Stimulated activated CD8-positive, alpha-beta memory T cell treated with anti-CD3 and anti-CD28 coated beads, Interleukin-4, amount 100 ng/mL, for 24 hours (primary cell): ENCODE data around the gene TPK1.

Experiments used
- DNase-seq: peaks from one replicate; pipeline ENCODE4 v3.0.0-alpha.2; 2020; ENCODE audit warnings: low read depth

TPK1 gene

GRCh38 chr7:144528536-144529045 lies 307.3 kb downstream of the TPK1 start:
- DNase-seq = no peak

- DNase-seq = no peak
Observed at GRCh38 chr7:144527051-144527471, 308.8 kb downstream of the TPK1 start.

DNA sequence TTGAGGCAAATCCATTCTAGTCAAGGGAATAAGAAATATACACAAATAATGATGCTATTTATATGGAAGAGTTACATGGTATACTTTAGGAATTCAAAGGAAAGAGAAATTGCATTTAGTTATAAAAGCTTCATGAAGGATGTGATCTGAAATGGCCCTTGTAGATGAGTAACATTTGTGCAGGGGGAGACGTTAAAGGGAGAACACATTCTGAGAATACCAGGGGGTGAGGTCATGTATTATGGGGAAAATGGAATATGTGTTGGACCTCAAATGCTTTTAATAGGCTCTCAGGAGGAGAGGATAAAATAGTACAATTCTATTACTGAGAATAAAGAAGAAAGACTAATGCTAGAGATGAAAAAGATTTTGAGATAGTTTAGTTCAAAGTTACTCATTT lies 309.9 kb downstream of the TPK1 start:
- no peak for DNase-seq

GRCh38 chr7:144524271-144524670 lies 311.6 kb downstream of the TPK1 start:
- no peak for DNase-seq

- no peak for DNase-seq
Observed at GRCh38 chr7:144523621-144524020, 312.2 kb downstream of the TPK1 start.

GRCh38 chr7:144519925-144520324 lies 315.9 kb downstream of the TPK1 start:
- DNase-seq = no peak

DNA sequence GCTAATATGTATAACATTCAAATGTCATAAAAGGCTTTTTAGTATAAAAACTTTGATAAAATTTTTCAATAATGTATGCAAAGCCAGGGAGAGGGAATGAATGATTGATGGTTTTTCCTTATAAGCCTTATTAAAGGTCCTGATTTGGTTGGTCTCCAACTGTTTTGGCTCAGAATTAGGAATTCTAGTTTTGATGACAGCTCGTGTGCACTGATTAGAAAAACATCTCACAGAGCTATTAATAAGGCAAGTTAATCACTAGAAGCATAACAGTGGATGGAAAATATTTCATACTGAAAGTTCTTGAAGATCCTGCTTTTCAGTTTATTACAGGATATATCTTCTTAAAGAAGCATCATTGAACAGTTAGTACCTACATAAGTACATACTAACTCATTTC lies 317.5 kb downstream of the TPK1 start:
- no peak for DNase-seq

GRCh38 chr7:144517749-144518148 lies 318.1 kb downstream of the TPK1 start:
- DNase-seq = no peak

DNA sequence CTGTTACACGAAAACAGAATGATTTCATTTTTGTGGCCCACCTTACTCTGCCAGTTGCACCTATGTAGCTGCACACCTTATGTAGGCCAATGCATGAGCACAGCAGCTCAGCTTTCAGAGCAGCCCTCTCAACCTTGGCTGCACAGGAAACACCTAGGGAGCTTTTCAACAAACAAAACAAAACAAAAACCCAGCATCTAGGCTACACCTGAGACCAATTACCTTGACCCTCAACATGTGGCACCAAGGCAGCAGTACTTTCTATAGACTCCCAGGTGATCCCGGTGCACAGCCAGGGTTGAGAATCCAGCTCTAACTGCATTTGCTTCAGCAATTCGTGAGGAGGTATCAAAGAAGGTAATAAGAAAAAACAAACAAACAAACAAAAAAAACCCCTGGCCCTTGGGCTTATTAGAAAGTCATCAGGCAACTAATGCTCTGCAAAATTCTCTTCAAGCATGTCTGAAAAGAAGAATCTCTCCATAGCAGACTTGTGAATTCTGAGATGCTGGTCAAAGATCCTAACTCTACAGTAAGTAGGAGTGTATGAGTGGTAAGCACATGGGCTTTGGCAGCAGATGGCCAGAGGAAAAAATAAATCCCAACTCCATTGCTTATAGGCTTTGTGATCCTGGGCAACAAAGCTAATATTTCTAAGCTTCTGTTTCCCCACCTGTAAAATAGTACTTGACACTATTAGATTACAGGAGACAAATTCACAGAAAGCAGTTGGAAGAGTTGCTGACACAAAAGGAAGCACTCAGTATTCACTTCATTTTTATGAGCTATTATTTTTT lies 318.9 kb downstream of the TPK1 start:
- no peak for DNase-seq

- no peak for DNase-seq
Observed at GRCh38 chr7:144513334-144513733, 322.5 kb downstream of the TPK1 start.

DNA sequence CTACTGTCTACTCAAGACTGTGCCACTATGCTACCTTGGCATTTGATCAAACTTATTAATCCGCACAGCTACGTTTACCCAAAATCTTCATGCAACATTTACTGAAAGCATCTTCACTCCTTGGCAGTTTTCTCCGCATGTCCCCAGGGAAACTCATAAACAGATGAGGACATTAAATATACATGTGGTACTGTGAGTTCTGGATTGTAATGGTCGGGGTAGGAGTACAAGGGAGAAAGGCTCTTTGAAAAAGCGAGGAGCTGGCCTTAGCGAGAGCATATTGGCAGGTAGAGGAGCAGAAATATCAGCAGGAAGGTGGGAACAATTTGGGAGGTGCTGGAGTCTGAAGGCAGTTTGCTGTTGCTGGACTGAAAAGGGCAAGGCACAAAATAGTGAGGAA lies 325.2 kb downstream of the TPK1 start:
- DNase-seq = no peak

GRCh38 chr7:144508702-144509101 lies 327.2 kb downstream of the TPK1 start:
- DNase-seq = no peak

DNA sequence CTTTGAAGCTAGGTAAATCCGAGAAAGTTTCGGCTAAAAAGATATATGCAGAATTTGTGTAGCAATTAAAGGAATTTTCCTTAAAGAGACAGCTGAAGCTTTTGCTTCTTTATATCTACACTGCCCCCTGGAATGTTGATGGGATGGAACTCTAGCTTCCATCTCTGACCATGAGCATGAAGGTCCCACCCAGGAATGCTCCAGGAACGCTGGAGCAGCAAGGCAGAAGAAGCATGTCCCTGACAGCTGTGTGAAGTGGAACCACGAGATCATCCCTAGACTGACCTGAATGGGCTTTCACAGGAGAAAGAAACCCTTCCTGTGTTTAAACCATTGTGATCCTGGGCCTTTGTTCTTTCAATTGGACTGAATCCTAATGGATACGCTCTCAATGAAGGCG lies 332.6 kb downstream of the TPK1 start:
- no peak for DNase-seq

GRCh38 chr7:144500225-144500624 lies 335.6 kb downstream of the TPK1 start:
- DNase-seq = no peak

- DNase-seq = no peak
Observed at GRCh38 chr7:144497282-144497681, 338.6 kb downstream of the TPK1 start.

DNA sequence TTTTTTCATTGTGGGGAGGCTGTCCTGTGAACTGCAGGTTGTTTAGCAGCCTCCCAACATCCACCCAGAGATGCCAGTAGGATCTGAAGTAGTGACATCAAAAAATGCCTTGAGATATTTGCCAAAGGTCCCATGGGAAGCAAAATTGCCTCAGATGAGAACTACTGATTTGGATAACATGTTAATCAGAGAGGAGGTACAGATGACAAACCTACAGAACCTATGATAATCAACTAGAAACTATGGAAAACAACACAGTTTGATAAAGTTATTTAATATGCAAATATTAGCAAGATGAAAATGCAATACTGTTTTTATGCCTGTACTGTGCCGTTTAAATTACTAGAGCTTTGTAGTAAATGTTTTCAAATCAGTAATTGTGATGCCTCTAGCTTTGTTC lies 341.5 kb downstream of the TPK1 start:
- no peak for DNase-seq

GRCh38 chr7:144489504-144489903 lies 346.3 kb downstream of the TPK1 start:
- no peak for DNase-seq

- no peak for DNase-seq
Observed at GRCh38 chr7:144488977-144489376, 346.9 kb downstream of the TPK1 start.

- DNase-seq = no peak
Observed at GRCh38 chr7:144487901-144488300, 348.0 kb downstream of the TPK1 start.

DNA sequence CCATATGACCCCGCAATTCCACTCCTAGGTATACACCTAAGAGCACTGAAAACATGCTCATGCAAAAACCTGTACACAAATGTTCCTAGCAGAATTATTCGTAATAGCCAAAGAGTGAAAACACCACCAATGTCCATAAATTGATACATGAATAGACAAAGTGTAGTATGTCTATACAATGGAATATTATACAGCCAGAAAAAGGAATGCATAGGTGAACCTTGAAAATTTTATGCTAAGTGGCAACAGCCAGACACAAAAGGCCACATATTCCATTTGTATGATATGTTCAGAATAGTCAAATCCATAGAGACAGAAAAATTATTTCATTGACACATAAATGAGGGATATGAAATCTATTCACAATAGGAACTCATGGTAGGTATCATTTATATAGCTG lies 351.4 kb downstream of the TPK1 start:
- DNase-seq = no peak

DNA sequence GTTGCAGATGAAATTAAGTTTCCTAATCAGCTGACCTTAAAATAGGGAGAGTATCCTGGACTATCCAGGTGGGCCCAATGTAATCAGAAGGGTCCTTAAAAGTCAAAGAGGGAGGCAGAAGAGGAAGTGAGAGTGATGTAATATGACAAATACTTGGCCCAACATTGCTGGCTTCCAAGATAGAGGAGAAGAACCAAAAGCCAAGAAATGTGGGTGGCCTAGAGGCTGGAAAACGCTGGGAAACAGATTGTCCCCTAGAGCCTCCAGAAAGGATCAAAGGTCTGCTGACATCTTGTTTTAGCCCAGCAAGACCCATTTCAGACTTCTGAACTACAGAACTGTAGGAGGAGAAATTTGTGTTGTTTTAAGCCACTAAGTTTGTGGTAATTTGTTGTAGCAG lies 352.7 kb downstream of the TPK1 start:
- DNase-seq = no peak

GRCh38 chr7:144481833-144482232 lies 354.0 kb downstream of the TPK1 start:
- DNase-seq = no peak

GRCh38 chr7:144477348-144477747 lies 358.5 kb downstream of the TPK1 start:
- DNase-seq = no peak
